ENCODE measurements around the gene ZXDC.

DNA sequence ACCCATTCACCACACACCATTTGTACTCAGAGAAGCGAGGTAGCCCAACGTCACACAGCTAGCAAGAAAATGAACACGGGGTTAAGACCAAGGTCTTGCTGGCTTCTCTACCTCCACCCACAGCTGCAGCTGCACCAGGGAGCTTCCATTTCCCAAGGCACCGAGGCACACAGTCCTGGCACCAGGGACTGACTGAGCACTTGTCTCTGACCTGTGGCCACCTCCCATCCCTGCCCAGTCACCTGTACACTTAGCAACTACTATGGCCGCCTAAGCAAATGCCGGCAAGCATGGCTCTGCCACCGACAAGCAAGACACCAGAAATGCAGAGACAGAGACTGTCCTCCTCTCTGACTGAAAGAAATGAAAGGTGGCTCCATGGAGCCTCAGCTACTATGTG, 15.3 kb downstream of the ZXDC start:
- TF ChIP-seq, protein P1, sequence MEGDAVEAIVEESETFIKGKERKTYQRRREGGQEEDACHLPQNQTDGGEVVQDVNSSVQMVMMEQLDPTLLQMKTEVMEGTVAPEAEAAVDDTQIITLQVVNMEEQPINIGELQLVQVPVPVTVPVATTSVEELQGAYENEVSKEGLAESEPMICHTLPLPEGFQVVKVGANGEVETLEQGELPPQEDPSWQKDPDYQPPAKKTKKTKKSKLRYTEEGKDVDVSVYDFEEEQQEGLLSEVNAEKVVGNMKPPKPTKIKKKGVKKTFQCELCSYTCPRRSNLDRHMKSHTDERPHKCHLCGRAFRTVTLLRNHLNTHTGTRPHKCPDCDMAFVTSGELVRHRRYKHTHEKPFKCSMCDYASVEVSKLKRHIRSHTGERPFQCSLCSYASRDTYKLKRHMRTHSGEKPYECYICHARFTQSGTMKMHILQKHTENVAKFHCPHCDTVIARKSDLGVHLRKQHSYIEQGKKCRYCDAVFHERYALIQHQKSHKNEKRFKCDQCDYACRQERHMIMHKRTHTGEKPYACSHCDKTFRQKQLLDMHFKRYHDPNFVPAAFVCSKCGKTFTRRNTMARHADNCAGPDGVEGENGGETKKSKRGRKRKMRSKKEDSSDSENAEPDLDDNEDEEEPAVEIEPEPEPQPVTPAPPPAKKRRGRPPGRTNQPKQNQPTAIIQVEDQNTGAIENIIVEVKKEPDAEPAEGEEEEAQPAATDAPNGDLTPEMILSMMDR (conservative IDR thresholded peaks at IDR 0.05; ENCODE audit: low read length): no peak
- TF ChIP-seq EZH2phosphoT487 (IDR thresholded peaks at IDR 0.05; ENCODE audit: borderline replicate concordance): no peak

Data from Loucy (cell line).